Kidney (tissue), 14 donors: ENCODE measurements around the gene ERP44. TPM values are rescaled to one million over a fixed set of nuclear protein-coding genes. Genes with fewer than 3 reads are reported as not detected.

Experiments used
- DNase-seq, 5 donors: peaks; one replicate each; pipeline ENCODE4 v3.0.0-alpha.2; 2013 to 2020
- FAIRE-seq: peaks from 2 replicates; lab custom pipeline; 2012; peaks lifted over from hg19 to GRCh38; lab: Jason Lieb, UNC
- H3K27ac ChIP-seq, 2 donors: one replicate each; pipeline ENCODE4 v1.7.0; 2013; ENCODE audit warnings: low read depth in 2 of 2, low read length in 2 of 2, inconsistent platforms in 1 of 2
- H3K27me3 ChIP-seq: one replicate; pipeline ENCODE4 v1.7.1; 2013; ENCODE audit warnings: low read length, inconsistent platforms; ENCODE audit not compliant: control insufficient read depth, insufficient read depth
- H3K36me3 ChIP-seq, 3 donors: one replicate each; pipeline versions ENCODE4 v1.7.0 to v1.7.1; 2013; ENCODE audit warnings: low read length in 3 of 3, control low read depth in 1 of 3, inconsistent platforms in 1 of 3; ENCODE audit not compliant: insufficient read depth in 3 of 3, control insufficient read depth in 2 of 3
- H3K4me1 ChIP-seq, 3 donors: one replicate each; pipeline versions ENCODE4 v1.7.0 to v1.7.1; 2013; ENCODE audit warnings: low read length in 3 of 3, inconsistent platforms in 1 of 3, low read depth in 1 of 3; ENCODE audit not compliant: control insufficient read depth in 2 of 3, insufficient read depth in 2 of 3
- H3K4me3 ChIP-seq, 3 donors: one replicate each; pipeline versions ENCODE4 v1.7.0 to v1.8.1; 2013; ENCODE audit warnings: low read length in 3 of 3, control low read depth in 1 of 3, inconsistent platforms in 1 of 3
- H3K9ac ChIP-seq, 3 donors: one replicate each; pipeline versions ENCODE4 v1.7.0 to v1.7.1; 2013; ENCODE audit warnings: low read length in 3 of 3, control low read depth in 1 of 3, inconsistent platforms in 1 of 3
- H3K9me3 ChIP-seq, 3 donors: one replicate each; pipeline versions ENCODE4 v1.7.0 to v1.7.1; 2013; ENCODE audit warnings: low read length in 3 of 3, control low read depth in 1 of 3, inconsistent platforms in 1 of 3; ENCODE audit not compliant: control insufficient read depth in 2 of 3, insufficient read depth in 1 of 3
- intact Hi-C: fragments of 100-400 bp; cut with DNase I; formaldehyde crosslinking; loops from one replicate; pipeline ENCODE4 v1.11.1; 2022
- polyA plus RNA-seq: library from polyadenylated mRNA; stranded (reverse); fragments of 350-450 nt; fragmentation: Illumina TruSeq; extraction: RNeasy Lipid Tissue Mini Kit (QIAGEN cat#74804); gene quantifications from one replicate; pipeline ENCODE4 v1.2.3, GENCODE V29; 2014; ENCODE audit warnings: low read depth, low replicate concordance; ENCODE audit not compliant: insufficient read depth
- total RNA-seq: library from RNA; stranded (reverse); fragmentation: NEBNext Ultra II Directional; extraction: Animal tissue kit (Norgen Biotek cat#: 25700); gene quantifications from one replicate; pipeline ENCODE4 v1.2.1, GENCODE V29; 2021
- TF ChIP-seq, protein P1 (sequence below): IDR thresholded peaks from 3 replicates; pipeline ENCODE4 v1.5.1; 2012; ENCODE audit warnings: mild to moderate bottlenecking, moderate library complexity, borderline replicate concordance; ENCODE audit not compliant: insufficient read depth; ENCODE audit errors: extremely low read depth
- donor health status: control.
- donor health status: control.
- donor health status: control.
- donor health status: control.
- donor health status: control.
- donor health status: DM: yes; HTN: yes; CAD: no.
- donor health status: Normal renal cell carcinoma (clear cell type).

The ERP44 gene
- total and polyA plus RNA-seq, 2 donors from 2014 or later = 22.3 to 24.1 TPM

DNA sequence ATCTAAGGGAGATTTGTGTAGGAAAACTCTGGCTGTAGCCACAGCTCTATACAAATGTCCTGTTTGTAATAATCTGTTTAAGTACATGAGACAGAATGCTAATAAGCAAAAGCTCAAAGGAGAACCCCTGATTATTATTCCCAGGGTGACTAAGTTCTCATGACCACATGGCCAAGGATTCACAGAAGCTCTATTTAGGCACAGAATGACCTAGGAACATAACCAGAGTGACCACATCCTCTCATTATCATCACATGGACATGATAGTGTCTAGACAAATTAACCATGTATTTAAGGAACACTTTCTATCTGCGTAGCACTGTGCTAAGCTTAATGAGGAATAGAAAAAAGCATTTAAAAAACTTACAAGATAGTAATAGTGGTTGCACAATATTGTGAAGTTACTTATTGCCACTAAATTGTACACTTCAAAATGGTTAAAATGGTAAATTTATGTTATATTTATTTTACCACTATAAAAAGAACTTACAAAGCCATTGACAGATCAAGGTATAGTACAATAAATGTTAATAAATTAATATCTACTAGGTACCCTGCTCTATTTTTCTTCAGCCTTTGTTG lies 136.0 kb downstream of the ERP44 start:
- peaks cover 0 to 6% (median 0%) of the 10 kb centered on the region in 3 donors for H3K36me3 ChIP-seq
- no peak overlapping the region for H3K9ac ChIP-seq
- H3K27ac ChIP-seq = no peak overlapping the region
- no peaks in the 10 kb centered on the region for H3K9me3 ChIP-seq
- H3K4me3 ChIP-seq = no peak overlapping the region
- no peak for FAIRE-seq
- intact Hi-C loops = no loop called here
- H3K4me1 ChIP-seq = peaks cover 0 to 2% (median 0%) of the 10 kb centered on the region in 3 donors
- H3K27me3 ChIP-seq = no peaks in the 10 kb centered on the region
- no peak for DNase-seq
- TF ChIP-seq, protein P1, sequence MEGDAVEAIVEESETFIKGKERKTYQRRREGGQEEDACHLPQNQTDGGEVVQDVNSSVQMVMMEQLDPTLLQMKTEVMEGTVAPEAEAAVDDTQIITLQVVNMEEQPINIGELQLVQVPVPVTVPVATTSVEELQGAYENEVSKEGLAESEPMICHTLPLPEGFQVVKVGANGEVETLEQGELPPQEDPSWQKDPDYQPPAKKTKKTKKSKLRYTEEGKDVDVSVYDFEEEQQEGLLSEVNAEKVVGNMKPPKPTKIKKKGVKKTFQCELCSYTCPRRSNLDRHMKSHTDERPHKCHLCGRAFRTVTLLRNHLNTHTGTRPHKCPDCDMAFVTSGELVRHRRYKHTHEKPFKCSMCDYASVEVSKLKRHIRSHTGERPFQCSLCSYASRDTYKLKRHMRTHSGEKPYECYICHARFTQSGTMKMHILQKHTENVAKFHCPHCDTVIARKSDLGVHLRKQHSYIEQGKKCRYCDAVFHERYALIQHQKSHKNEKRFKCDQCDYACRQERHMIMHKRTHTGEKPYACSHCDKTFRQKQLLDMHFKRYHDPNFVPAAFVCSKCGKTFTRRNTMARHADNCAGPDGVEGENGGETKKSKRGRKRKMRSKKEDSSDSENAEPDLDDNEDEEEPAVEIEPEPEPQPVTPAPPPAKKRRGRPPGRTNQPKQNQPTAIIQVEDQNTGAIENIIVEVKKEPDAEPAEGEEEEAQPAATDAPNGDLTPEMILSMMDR = no peak

DNA sequence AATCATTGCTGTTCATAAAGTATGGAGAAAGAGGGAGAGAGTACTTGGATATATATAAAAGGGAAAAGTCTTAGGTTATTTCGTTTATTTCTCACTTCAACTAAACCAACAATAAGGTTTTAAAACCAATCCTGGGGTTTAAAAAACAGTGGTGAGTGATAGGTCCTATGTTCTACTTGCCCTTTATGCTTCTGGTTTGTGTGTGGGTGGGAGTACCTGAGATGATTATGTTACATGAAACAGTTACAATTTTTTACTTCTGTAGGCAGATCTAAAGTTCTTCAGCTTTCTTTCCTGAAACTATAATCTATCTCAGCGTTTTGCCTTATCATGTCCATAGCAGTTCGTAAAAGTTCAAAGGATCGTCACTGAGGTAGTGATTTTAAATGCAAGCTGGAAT lies 143.2 kb downstream of the ERP44 start:
- Histone ChIP-seq H3K4me1 (no peaks in the 10 kb centered on the region), H3K36me3 (no peaks in the 10 kb centered on the region), H3K27me3 (no peaks in the 10 kb centered on the region), H3K4me3 (no peak overlapping the region), H3K9me3 (no peaks in the 10 kb centered on the region), H3K27ac (no peak overlapping the region), H3K9ac (no peak overlapping the region)
- intact Hi-C loops = no loop called here
- DNase-seq = no peak
- no peak for FAIRE-seq
- TF ChIP-seq, protein P1 = no peak

DNA sequence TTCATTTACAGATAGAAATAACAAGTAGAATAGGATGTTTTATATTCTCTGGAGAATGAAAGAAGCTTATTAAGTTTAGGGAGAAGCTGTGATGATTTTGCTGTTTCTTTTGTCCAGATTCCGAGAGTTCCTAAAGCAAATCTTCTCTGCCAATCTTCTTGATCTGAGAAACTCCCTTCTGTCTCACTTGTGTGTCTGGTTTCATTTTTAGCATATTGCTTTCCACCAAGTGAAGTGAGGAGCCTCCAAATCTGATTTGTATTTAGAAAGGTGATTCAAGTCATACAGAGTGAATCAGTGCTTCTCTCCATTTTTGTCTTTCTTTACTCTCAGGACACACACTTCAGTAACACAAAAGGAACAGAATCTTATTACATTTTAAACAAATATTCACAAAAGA lies 144.0 kb downstream of the ERP44 start:
- intact Hi-C loops = no loop called here
- Histone ChIP-seq H3K9me3 (no peaks in the 10 kb centered on the region), H3K9ac (no peak overlapping the region), H3K4me3 (no peak overlapping the region), H3K27me3 (no peaks in the 10 kb centered on the region), H3K27ac (no peak overlapping the region), H3K4me1 (no peaks in the 10 kb centered on the region), H3K36me3 (no peaks in the 10 kb centered on the region)
- FAIRE-seq (no peak), DNase-seq (no peak)
- TF ChIP-seq, protein P1 = no peak

DNA sequence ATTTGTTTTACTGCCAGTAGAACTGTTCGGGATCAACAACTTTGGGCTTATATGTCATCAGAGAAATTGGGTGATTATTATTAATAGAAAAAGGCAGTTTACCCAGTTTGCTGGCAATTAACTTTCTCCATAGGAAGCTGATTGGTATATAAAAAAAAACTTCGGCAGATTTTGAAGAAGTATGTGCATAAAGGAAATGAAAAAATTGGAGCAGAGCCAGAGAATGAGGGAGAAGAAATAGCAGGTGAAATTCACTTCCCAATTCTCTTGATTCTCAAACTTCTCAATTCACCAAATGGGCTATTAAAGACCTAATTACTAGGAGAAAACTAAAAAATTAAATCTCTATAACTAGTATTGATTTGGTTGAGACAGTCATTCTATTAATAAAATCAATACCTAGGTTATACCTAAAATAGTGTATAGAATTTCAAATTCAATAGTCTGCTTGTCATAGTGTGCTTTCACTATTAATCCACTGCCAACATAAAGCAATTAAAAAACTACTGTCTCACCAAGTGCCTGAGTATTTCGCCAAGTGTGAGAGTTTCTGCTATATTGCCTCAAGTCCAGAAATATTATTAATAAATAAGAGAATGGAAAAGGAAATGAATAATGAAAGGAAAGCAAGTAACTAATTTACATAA lies 144.8 kb downstream of the ERP44 start:
- H3K4me3 ChIP-seq = no peak overlapping the region
- DNase-seq = no peak
- no peak for FAIRE-seq
- intact Hi-C loops = no loop called here
- TF ChIP-seq, protein P1 = no peak
- H3K36me3 ChIP-seq = no peaks in the 10 kb centered on the region
- H3K9me3 ChIP-seq = no peaks in the 10 kb centered on the region
- H3K27ac ChIP-seq = no peak overlapping the region
- H3K4me1 ChIP-seq = no peaks in the 10 kb centered on the region
- no peaks in the 10 kb centered on the region for H3K27me3 ChIP-seq
- no peak overlapping the region for H3K9ac ChIP-seq
